ENCODE results near the gene PIP4K2A.

The PIP4K2A gene

GRCh38 chr10:22617516-22617915 lies 96.9 kb downstream of the PIP4K2A start:
- DNase-seq = no peak

- DNase-seq = no peak
Observed at GRCh38 chr10:22617051-22617450, 97.3 kb downstream of the PIP4K2A start.

- no peak for DNase-seq
Observed at GRCh38 chr10:22615819-22616499, 98.4 kb downstream of the PIP4K2A start.

- no peak for DNase-seq
Observed at GRCh38 chr10:22615101-22615500, 99.3 kb downstream of the PIP4K2A start.

- no peak for DNase-seq
Observed at GRCh38 chr10:22613011-22613410, 101.4 kb downstream of the PIP4K2A start.

- DNase-seq = peak; percentile 10 to 66 (median 32)
Observed at GRCh38 chr10:22612318-22612717, 102.1 kb downstream of the PIP4K2A start.

GRCh38 chr10:22611425-22612115 lies 102.8 kb downstream of the PIP4K2A start:
- peak; percentile 12 to 87 (median 78) for DNase-seq

GRCh38 chr10:22610610-22611009 lies 103.8 kb downstream of the PIP4K2A start:
- DNase-seq = no peak

GRCh38 chr10:22609719-22610465 lies 104.5 kb downstream of the PIP4K2A start:
- no peak for DNase-seq

GRCh38 chr10:22609251-22609650 lies 105.1 kb downstream of the PIP4K2A start:
- no peak for DNase-seq

GRCh38 chr10:22607261-22607660 lies 107.1 kb downstream of the PIP4K2A start:
- DNase-seq = no peak

- peak in 1 of 6 experiments; percentile 11 for DNase-seq
Observed at GRCh38 chr10:22606164-22606614, 108.2 kb downstream of the PIP4K2A start.

GRCh38 chr10:22605168-22605567 lies 109.2 kb downstream of the PIP4K2A start:
- DNase-seq = no peak

GRCh38 chr10:22604344-22605126 lies 109.8 kb downstream of the PIP4K2A start:
- DNase-seq = no peak

GRCh38 chr10:22603581-22603980 lies 110.8 kb downstream of the PIP4K2A start:
- DNase-seq = no peak

GRCh38 chr10:22601618-22602017 lies 112.8 kb downstream of the PIP4K2A start:
- DNase-seq = no peak

- DNase-seq = no peak
Observed at GRCh38 chr10:22599636-22600228, 114.6 kb downstream of the PIP4K2A start.

GRCh38 chr10:22599048-22599561 lies 115.3 kb downstream of the PIP4K2A start:
- DNase-seq = no peak

GRCh38 chr10:22598478-22598877 lies 115.9 kb downstream of the PIP4K2A start:
- DNase-seq = no peak

- DNase-seq = no peak
Observed at GRCh38 chr10:22597138-22597537, 117.2 kb downstream of the PIP4K2A start.

- DNase-seq = no peak
Observed at GRCh38 chr10:22593636-22594198, 120.7 kb downstream of the PIP4K2A start.

- DNase-seq = no peak
Observed at GRCh38 chr10:22593026-22593425, 121.4 kb downstream of the PIP4K2A start.
